Measurements from ENCODE around the gene USP32.

- TF ChIP-seq RFX5 (IDR thresholded peaks at IDR 0.05; ENCODE audit: borderline replicate concordance, low read depth, low read length) (no peak), POLR2A (IDR thresholded peaks at IDR 0.05; ENCODE audit: control extremely low read depth in 1 of 2, low read depth in 2 of 2, low read length in 2 of 2) (no peak), POLR2AphosphoS5 (IDR thresholded peaks at IDR 0.05; ENCODE audit: low read depth, low read length) (no peak), CHD2 (IDR thresholded peaks at IDR 0.05; ENCODE audit: low read length) (no peak)
These were observed 221.8 kb downstream of the USP32 start for GRCh38 chr17:60169921-60170817.
